ENCODE data around the gene CNN3.

- TF ChIP-seq CTCF (IDR thresholded peaks at IDR 0.05; ENCODE audit: low read depth, low read length) (no peak), POLR2A (IDR thresholded peaks at IDR 0.05; ENCODE audit: extremely low read depth, insufficient read length) (no peak)
Observed at GRCh38 chr1:94928293-94928939, 1.5 kb upstream of the CNN3 start.
